ENCODE results near the gene MED29.

DNA sequence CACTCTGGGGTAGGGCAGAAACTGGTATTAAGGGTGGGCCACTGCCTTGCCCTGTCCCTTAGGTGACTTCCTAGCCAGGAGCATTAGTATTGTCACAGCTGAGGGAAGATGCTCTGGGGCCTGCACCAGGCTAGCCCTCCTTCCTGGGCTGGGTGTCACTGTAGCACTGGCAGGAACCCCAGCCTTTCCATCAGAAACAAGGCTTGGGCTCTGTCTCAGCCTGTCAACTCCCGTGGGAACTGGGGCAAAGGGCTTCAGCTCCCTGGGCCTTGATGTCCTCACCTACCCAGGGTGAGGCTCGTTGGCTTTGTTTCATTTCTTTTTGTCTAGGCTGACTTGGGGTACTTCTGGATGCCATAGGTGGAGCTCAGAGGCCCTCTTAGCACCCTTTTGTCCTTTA, 18.2 kb upstream of the MED29 start:
- TF ChIP-seq, protein P1, sequence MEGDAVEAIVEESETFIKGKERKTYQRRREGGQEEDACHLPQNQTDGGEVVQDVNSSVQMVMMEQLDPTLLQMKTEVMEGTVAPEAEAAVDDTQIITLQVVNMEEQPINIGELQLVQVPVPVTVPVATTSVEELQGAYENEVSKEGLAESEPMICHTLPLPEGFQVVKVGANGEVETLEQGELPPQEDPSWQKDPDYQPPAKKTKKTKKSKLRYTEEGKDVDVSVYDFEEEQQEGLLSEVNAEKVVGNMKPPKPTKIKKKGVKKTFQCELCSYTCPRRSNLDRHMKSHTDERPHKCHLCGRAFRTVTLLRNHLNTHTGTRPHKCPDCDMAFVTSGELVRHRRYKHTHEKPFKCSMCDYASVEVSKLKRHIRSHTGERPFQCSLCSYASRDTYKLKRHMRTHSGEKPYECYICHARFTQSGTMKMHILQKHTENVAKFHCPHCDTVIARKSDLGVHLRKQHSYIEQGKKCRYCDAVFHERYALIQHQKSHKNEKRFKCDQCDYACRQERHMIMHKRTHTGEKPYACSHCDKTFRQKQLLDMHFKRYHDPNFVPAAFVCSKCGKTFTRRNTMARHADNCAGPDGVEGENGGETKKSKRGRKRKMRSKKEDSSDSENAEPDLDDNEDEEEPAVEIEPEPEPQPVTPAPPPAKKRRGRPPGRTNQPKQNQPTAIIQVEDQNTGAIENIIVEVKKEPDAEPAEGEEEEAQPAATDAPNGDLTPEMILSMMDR (IDR thresholded peaks at IDR 0.05; ENCODE audit: low read length): no peak
- no peak for TF ChIP-seq EZH2phosphoT487 (IDR thresholded peaks at IDR 0.05; ENCODE audit: low read length)
